HepG2 (cell line): Measurements from ENCODE around the gene BCL2L2. TPM values are rescaled to one million over a fixed set of nuclear protein-coding genes. Genes with fewer than 3 reads are reported as not detected.

Source experiments
- ATM ChIP-seq: fragments of 450-650 bp; IDR thresholded peaks from 2 replicates; pipeline ENCODE4 v1.7.1; 2017; ENCODE audit warnings: mild to moderate bottlenecking, borderline replicate concordance
- CHD4 ChIP-seq: fragments of 200-600 bp; sonication (generic); IDR thresholded peaks from 2 replicates; pipeline ENCODE4 v1.7.0; 2017; ENCODE audit warnings: mild to moderate bottlenecking, low read length, borderline replicate concordance
- FOXK2 ChIP-seq: fragments of 450-650 bp; IDR thresholded peaks from 2 replicates; pipeline ENCODE4 v1.6.1; 2016
- GABPA ChIP-seq, 2 experiments: IDR thresholded peaks; 2 replicates each; pipeline ENCODE4 v1.6.1; 2011 to 2016; ENCODE audit warnings: low read depth in 2 of 2, low read length in 1 of 2, missing biosample characterization in 1 of 2, missing genetic modification characterization in 1 of 2
- HDAC2 ChIP-seq: sonication (generic); formaldehyde crosslinking; IDR thresholded peaks from 2 replicates; pipeline ENCODE4 v1.4.0; 2020; ENCODE audit warnings: missing genetic modification reagents
- KAT7 ChIP-seq: IDR thresholded peaks from 2 replicates; pipeline ENCODE4 v1.6.1; 2018; ENCODE audit warnings: borderline replicate concordance, missing compliant biosample characterization
- MED8 ChIP-seq: sonication (generic); formaldehyde crosslinking; IDR thresholded peaks from 2 replicates; pipeline ENCODE4 v1.8.1; 2023; ENCODE audit warnings: mild to moderate bottlenecking, missing genetic modification reagents; ENCODE audit not compliant: insufficient replicate concordance
- MIXL1 ChIP-seq: IDR thresholded peaks from 2 replicates; pipeline ENCODE4 v1.6.1; 2016
- POLR2A ChIP-seq, 2 experiments: IDR thresholded peaks; 2 replicates each; pipeline ENCODE4 v1.6.1; 2011; ENCODE audit warnings: low read depth in 2 of 2, low read length in 2 of 2, mild to moderate bottlenecking in 1 of 2, moderate library complexity in 1 of 2; ENCODE audit not compliant: insufficient read depth in 1 of 2
- SMC3 ChIP-seq: IDR thresholded peaks from 2 replicates; pipeline ENCODE4 v1.6.1; 2011; ENCODE audit warnings: low read length, improper control_type of control experiment
- SP2 ChIP-seq: sonication (generic); formaldehyde crosslinking; IDR thresholded peaks from 2 replicates; pipeline ENCODE4 v1.5.1; 2020; ENCODE audit warnings: mild to moderate bottlenecking, missing genetic modification reagents
- ZNF101 ChIP-seq: sonication (generic); formaldehyde crosslinking; IDR thresholded peaks from 2 replicates; pipeline ENCODE4 v1.4.0; 2020; ENCODE audit warnings: mild to moderate bottlenecking, low read depth, missing genetic modification reagents, borderline replicate concordance
- ZNF124 ChIP-seq: sonication (generic); formaldehyde crosslinking; IDR thresholded peaks from 2 replicates; pipeline ENCODE4 v1.4.0; 2020; ENCODE audit warnings: missing genetic modification reagents
- ZNF652 ChIP-seq: IDR thresholded peaks from 2 replicates; pipeline ENCODE4 v1.6.1; 2016; ENCODE audit warnings: low read depth, borderline replicate concordance
- ZNF792 ChIP-seq: IDR thresholded peaks from 2 replicates; pipeline ENCODE4 v1.6.1; 2016
- ZNF883 ChIP-seq: sonication (generic); formaldehyde crosslinking; IDR thresholded peaks from 2 replicates; pipeline ENCODE4 v1.5.1; 2020; ENCODE audit warnings: mild to moderate bottlenecking, missing genetic modification reagents; ENCODE audit errors: not compliant biosample characterization
- polyA plus RNA-seq, 8 experiments: library from polyadenylated mRNA; depleted of rRNA in 3 of 8; stranded (reverse) in 7 of 8; unstranded in 1 of 8; fragments of >200 nt; fragmentation: Illumina TruSeq in 4 of 8; extraction: Trizol in 4 of 8; gene quantifications; 2 replicates each; pipeline versions ENCODE4 v1.2.1 to v1.2.3, GENCODE V29; 2011 to 2016; ENCODE audit warnings: low read depth in 4 of 8, missing spikeins in 1 of 8, mixed read lengths in 1 of 8; ENCODE audit not compliant: insufficient read depth in 1 of 8
- total RNA-seq, 5 experiments: library from RNA; depleted of rRNA; stranded (reverse); fragments of >200 nt; fragmentation: Illumina TruSeq; extraction: Trizol; gene quantifications; 2 replicates each; pipeline ENCODE4 v1.2.3, GENCODE V29; 2016; ENCODE audit warnings: low read depth in 1 of 5
- TF ChIP-seq, protein P1 (sequence below): IDR thresholded peaks from 2 replicates; pipeline ENCODE4 v1.6.1; 2018; ENCODE audit warnings: missing genetic modification reagents, mild to moderate bottlenecking, missing compliant biosample characterization
- TF ChIP-seq, protein P2 (sequence below), 2 experiments: sonication (generic) in 1 of 2; formaldehyde crosslinking in 1 of 2; IDR thresholded peaks; 2 replicates each; pipeline versions ENCODE4 v1.4.0 to v1.6.1; 2016 to 2020; ENCODE audit warnings: borderline replicate concordance in 1 of 2, low read depth in 1 of 2, mild to moderate bottlenecking in 1 of 2, missing genetic modification reagents in 1 of 2
- TF ChIP-seq, protein P3 (sequence below): sonication (generic); formaldehyde crosslinking; conservative IDR thresholded peaks from 2 replicates; pipeline ENCODE4 v1.8.1; 2023; ENCODE audit warnings: missing genetic modification reagents
- TF ChIP-seq, protein P4 (sequence below): sonication (generic); formaldehyde crosslinking; IDR thresholded peaks from 2 replicates; pipeline ENCODE4 v1.5.0; 2020; ENCODE audit warnings: mild to moderate bottlenecking, missing genetic modification reagents, moderate library complexity

BCL2L2 gene
- total and polyA plus RNA-seq, 2 of the 13 experiments (the other 11 are each of a cell fraction or from before 2014, with no cell fraction given), result 28.1 to 49.8 TPM

DNA sequence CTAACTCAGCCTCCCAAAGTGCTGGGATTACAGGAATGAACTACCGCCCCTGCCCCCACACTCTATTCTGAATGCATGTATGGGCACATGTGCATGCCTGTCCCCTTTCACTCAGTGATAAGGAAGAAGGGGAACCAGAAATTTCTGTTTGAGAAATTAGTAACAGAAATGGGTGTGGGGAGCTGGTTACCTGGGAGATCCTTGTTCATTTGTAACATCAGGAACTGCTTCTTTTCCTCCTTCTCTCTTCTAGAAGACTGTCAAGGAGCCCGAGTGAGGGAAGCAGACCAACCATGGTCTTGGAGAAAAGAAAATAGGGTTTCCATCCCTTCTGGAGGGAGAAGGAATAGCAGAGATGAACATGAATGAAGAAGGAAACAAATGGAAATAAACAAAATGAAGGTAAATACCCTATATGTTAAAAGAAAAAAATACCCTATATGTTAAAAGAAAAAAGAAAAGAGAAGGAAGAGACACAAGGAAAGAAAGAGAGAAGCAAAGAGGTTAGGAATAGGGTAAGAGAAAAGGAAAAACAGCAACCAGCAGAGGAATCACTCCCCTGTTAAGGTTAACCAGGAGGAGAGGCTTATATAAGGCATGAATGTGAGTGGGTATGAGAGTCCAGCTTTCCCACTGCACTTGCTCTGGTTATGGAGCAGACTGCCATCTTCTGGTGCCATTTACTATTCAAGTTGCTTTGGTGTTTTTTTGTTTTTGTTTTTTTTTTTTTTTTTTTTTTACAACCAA lies 7.2 kb upstream of the BCL2L2 start (continued):
- peak; percentile 96 for TF ChIP-seq ATM
- TF ChIP-seq MED8 (CRISPR knock-in tag), result no peak
- 0 out of 2 replicates have a peak, but pooled peaks have one; percentile 53 for TF ChIP-seq ZNF124
- TF ChIP-seq ZNF652, result 0 out of 2 replicates have a peak, but pooled peaks have one; percentile 12
- no peak for TF ChIP-seq SP2
- TF ChIP-seq ZNF101 (CRISPR knock-in tag), result no peak
- TF ChIP-seq, protein P1, sequence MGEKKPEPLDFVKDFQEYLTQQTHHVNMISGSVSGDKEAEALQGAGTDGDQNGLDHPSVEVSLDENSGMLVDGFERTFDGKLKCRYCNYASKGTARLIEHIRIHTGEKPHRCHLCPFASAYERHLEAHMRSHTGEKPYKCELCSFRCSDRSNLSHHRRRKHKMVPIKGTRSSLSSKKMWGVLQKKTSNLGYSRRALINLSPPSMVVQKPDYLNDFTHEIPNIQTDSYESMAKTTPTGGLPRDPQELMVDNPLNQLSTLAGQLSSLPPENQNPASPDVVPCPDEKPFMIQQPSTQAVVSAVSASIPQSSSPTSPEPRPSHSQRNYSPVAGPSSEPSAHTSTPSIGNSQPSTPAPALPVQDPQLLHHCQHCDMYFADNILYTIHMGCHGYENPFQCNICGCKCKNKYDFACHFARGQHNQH (CRISPR knock-in tag), result 0 out of 2 replicates have a peak, but pooled peaks have one; percentile 38
- TF ChIP-seq POLR2A (IDR thresholded peaks at IDR 0.05; ENCODE audit: insufficient read depth in 1 of 2, low read depth in 2 of 2, low read length in 2 of 2), result peak in 1 of 2 experiments; percentile 32; a peak in 1 of 4 replicates
- no peak for TF ChIP-seq GABPA (IDR thresholded peaks at IDR 0.05; ENCODE audit: low read depth, low read length)
- TF ChIP-seq GABPA (CRISPR knock-in tag; IDR thresholded peaks at IDR 0.05; ENCODE audit: low read depth), result no peak
- TF ChIP-seq, protein P2, sequence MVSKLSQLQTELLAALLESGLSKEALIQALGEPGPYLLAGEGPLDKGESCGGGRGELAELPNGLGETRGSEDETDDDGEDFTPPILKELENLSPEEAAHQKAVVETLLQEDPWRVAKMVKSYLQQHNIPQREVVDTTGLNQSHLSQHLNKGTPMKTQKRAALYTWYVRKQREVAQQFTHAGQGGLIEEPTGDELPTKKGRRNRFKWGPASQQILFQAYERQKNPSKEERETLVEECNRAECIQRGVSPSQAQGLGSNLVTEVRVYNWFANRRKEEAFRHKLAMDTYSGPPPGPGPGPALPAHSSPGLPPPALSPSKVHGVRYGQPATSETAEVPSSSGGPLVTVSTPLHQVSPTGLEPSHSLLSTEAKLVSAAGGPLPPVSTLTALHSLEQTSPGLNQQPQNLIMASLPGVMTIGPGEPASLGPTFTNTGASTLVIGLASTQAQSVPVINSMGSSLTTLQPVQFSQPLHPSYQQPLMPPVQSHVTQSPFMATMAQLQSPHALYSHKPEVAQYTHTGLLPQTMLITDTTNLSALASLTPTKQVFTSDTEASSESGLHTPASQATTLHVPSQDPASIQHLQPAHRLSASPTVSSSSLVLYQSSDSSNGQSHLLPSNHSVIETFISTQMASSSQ (IDR thresholded peaks at IDR 0.05; ENCODE audit: low read depth), result no peak
- TF ChIP-seq, protein P2 (CRISPR knock-in tag; IDR thresholded peaks at IDR 0.05; ENCODE audit: borderline replicate concordance), result no peak
- peak; percentile 68 for TF ChIP-seq SMC3
- 0 out of 2 replicates have a peak, but pooled peaks have one; percentile 26 for TF ChIP-seq FOXK2
- no peak for TF ChIP-seq ZNF883 (CRISPR knock-in tag)
- 0 out of 2 replicates have a peak, but pooled peaks have one; percentile 38 for TF ChIP-seq HDAC2 (CRISPR knock-in tag)
- TF ChIP-seq ZNF792, result 0 out of 2 replicates have a peak, but pooled peaks have one; percentile 32
- peak; percentile 55; the same call in 1 of the 2 replicates for TF ChIP-seq CHD4
- peak; percentile 36; the same call in 1 of the 2 replicates for TF ChIP-seq MIXL1 (CRISPR knock-in tag)
- 0 out of 2 replicates have a peak, but pooled peaks have one; percentile 42 for TF ChIP-seq KAT7 (CRISPR knock-in tag)
- TF ChIP-seq, protein P3, sequence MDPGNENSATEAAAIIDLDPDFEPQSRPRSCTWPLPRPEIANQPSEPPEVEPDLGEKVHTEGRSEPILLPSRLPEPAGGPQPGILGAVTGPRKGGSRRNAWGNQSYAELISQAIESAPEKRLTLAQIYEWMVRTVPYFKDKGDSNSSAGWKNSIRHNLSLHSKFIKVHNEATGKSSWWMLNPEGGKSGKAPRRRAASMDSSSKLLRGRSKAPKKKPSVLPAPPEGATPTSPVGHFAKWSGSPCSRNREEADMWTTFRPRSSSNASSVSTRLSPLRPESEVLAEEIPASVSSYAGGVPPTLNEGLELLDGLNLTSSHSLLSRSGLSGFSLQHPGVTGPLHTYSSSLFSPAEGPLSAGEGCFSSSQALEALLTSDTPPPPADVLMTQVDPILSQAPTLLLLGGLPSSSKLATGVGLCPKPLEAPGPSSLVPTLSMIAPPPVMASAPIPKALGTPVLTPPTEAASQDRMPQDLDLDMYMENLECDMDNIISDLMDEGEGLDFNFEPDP, result no peak
- TF ChIP-seq, protein P4, sequence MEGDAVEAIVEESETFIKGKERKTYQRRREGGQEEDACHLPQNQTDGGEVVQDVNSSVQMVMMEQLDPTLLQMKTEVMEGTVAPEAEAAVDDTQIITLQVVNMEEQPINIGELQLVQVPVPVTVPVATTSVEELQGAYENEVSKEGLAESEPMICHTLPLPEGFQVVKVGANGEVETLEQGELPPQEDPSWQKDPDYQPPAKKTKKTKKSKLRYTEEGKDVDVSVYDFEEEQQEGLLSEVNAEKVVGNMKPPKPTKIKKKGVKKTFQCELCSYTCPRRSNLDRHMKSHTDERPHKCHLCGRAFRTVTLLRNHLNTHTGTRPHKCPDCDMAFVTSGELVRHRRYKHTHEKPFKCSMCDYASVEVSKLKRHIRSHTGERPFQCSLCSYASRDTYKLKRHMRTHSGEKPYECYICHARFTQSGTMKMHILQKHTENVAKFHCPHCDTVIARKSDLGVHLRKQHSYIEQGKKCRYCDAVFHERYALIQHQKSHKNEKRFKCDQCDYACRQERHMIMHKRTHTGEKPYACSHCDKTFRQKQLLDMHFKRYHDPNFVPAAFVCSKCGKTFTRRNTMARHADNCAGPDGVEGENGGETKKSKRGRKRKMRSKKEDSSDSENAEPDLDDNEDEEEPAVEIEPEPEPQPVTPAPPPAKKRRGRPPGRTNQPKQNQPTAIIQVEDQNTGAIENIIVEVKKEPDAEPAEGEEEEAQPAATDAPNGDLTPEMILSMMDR (CRISPR knock-in tag), result peak; percentile 67
